Ovary (tissue), 9 donors: ENCODE measurements around the gene ATAD3B. TPM values are rescaled to one million over a fixed set of nuclear protein-coding genes. Genes with fewer than 3 reads are reported as not detected.

Experiments
- DNase-seq, 5 donors: peaks; one replicate each; pipeline ENCODE4 v3.0.0-alpha.2; 2019 to 2020
- H3K27ac ChIP-seq, 2 donors: fragments of 200-600 bp; one replicate each; pipeline versions ENCODE4 v1.5.1 to v1.8.0; 2019 to 2022
- H3K27me3 ChIP-seq: fragments of 200-600 bp; one replicate; pipeline ENCODE4 v1.8.0; 2022
- H3K36me3 ChIP-seq: fragments of 200-600 bp; sonication (generic); one replicate; pipeline ENCODE4 v1.5.1; 2019
- H3K4me1 ChIP-seq: one replicate; pipeline ENCODE4 v1.8.1; 2013; ENCODE audit warnings: mild to moderate bottlenecking, moderate library complexity; ENCODE audit not compliant: insufficient read depth
- H3K4me3 ChIP-seq: fragments of 200-600 bp; sonication (generic); one replicate; pipeline ENCODE4 v1.5.1; 2017
- H3K9me3 ChIP-seq, 2 donors: fragments of 200-600 bp in 1 of 2; sonication (generic) in 1 of 2; one replicate each; pipeline versions ENCODE4 v1.5.1 to v1.8.1; 2013 to 2019; ENCODE audit warnings: mild to moderate bottlenecking in 1 of 2, moderate library complexity in 1 of 2
- CTCF ChIP-seq, 3 donors: fragments of 450-650 bp in 2 of 3; fragments of 200-600 bp in 1 of 3; IDR thresholded peaks; one replicate each; pipeline versions ENCODE4 v1.5.1 to v1.8.0; 2016 to 2022; ENCODE audit warnings: antibody characterized with exemption in 3 of 3, mild to moderate bottlenecking in 1 of 3
- EP300 ChIP-seq: sonication (generic); formaldehyde crosslinking; IDR thresholded peaks from one replicate; pipeline ENCODE4 v1.6.1; 2017; ENCODE audit warnings: antibody characterized with exemption
- POLR2A ChIP-seq: fragments of 450-650 bp; IDR thresholded peaks from one replicate; pipeline ENCODE4 v1.6.1; 2017; ENCODE audit warnings: antibody characterized with exemption, mild to moderate bottlenecking, moderate library complexity
- WGBS, 3 donors: extraction: QIAGEN DNeasy Blood & Tissue Kit in 1 of 3; methylation state at CpG; one replicate each; pipeline versions ENCODE4 v1.1.5 to v1.1.7; 2013 to 2017; 5-methylcytosine and 5-hydroxymethylcytosine counted together
- intact Hi-C, 4 donors: fragments of 100-400 bp; cut with DNase I; formaldehyde crosslinking; loops; one replicate each; pipeline versions ENCODE4 v1.11.0 to v1.15.1; 2022 to 2023
- polyA plus RNA-seq, 2 donors: library from polyadenylated mRNA; stranded (reverse); fragments of 200-250 nt in 1 of 2; fragments of 350-450 nt in 1 of 2; fragmentation: Illumina TruSeq in 1 of 2; extraction: RNeasy Lipid Tissue Mini Kit (QIAGEN cat#74804) in 1 of 2; gene quantifications; one replicate each; pipeline ENCODE4 v1.2.3, GENCODE V29; 2013 to 2014
- total RNA-seq, 7 donors: library from RNA; depleted of rRNA in 2 of 7; stranded (reverse); fragments of >200 nt in 2 of 7; fragmentation: NEBNext Ultra II Directional in 3 of 7; extraction: Animal tissue kit (Norgen Biotek cat#: 25700) in 3 of 7; gene quantifications; one replicate each; pipeline versions ENCODE4 v1.1.0 to v1.2.4, GENCODE V29; 2016 to 2023
- donor health status: DM: no; HTN: no; CAD: no; lungs with moderate emphysema.
- donor health status: DM: no; HTN: no; CAD: no.
- donor health status: Bipolar disorder and iron deficiency.
- donor health status: DM: yes; HTN: yes; CAD: no.
- donor health status: DM: no; HTN: no; CAD: no.
- donor health status: DM: yes; HTN: yes; CAD: no.

Gene ATAD3B
- total and polyA plus RNA-seq, 9 donors, result 1.0 to 26.5 (median 19.1) TPM

- H3K4me1 ChIP-seq, result peaks cover 34% of the 10 kb centered on the region
- no peaks in the 10 kb centered on the region for H3K9me3 ChIP-seq
- no peaks in the 10 kb centered on the region for H3K27me3 ChIP-seq
- intact Hi-C loops, result no loop called here
- no peak for DNase-seq
- TF ChIP-seq EP300 (no peak), POLR2A (no peak), CTCF (IDR thresholded peaks at IDR 0.05) (no peak)
- H3K36me3 ChIP-seq, result no peaks in the 10 kb centered on the region
- no peak overlapping the region for H3K27ac ChIP-seq
- no peak overlapping the region for H3K4me3 ChIP-seq
- WGBS, 3 donors, result 77 to 93% (median 87%) methylated on average over 6 to 11 of the region's 11 CpGs
These were observed 33.6 kb upstream of the ATAD3B start for GRCh38 chr1:1437904-1438376.

DNA sequence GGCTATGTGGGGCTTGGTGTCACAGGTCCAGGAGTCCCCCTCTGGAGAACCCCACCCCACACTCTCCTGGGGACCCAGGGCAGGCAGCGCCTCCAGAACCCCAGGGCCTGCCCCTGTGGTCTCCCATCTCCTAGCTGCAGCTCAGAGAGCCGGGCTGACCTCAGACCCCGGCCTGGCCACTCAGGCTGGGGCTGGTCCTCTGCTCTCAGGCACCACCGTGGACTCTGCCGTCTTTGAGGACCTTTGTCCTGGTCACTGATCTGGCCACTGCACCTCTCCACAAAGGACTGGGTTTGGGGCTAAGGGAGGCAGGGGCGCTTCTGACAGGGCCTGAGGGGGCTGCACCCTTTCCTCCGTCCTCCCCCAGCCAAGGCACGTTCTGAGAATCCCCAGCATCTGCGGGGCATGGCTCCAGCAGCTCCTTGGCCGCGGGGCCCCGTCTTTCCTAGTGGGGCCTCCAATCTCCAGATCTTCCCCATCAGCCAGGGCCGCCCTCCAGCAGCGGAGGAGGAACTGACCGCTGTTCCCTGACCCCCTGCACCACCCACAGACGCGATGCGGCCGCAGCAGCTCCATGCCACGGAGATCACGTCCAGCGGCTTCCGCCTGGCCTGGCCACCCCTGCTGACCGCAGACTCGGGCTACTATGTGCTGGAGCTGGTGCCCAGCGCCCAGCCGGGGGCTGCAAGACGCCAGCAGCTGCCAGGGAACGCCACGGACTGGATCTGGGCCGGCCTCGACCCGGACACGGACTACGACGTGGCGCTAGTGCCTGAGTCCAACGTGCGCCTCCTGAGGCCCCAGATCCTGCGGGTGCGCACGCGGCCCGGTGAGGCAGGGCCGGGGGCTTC, 32.8 kb upstream of the ATAD3B start:
- H3K36me3 ChIP-seq, result no peaks in the 10 kb centered on the region
- TF ChIP-seq POLR2A (no peak), CTCF (IDR thresholded peaks at IDR 0.05) (no peak), EP300 (no peak)
- no peak overlapping the region for H3K27ac ChIP-seq
- no peaks in the 10 kb centered on the region for H3K27me3 ChIP-seq
- no peaks in the 10 kb centered on the region for H3K9me3 ChIP-seq
- intact Hi-C loops, result no loop called here
- WGBS, 3 donors, result 87 to 92% (median 89%) methylated on average over 31 to 45 of the region's 45 CpGs
- H3K4me1 ChIP-seq, result peaks cover 28% of the 10 kb centered on the region
- no peak overlapping the region for H3K4me3 ChIP-seq
- peak in 1 of 5 donors; percentile 43 for DNase-seq

GRCh38 chr1:1439546-1440261, 31.9 kb upstream of the ATAD3B start:
- no peak for DNase-seq
- 86 to 91% (median 87%) methylated on average over 45 to 82 of the region's 82 CpGs for WGBS, 3 donors
- Histone ChIP-seq H3K9me3 (no peaks in the 10 kb centered on the region), H3K27me3 (no peaks in the 10 kb centered on the region), H3K4me3 (no peak overlapping the region), H3K36me3 (no peaks in the 10 kb centered on the region), H3K4me1 (peaks cover 18% of the 10 kb centered on the region), H3K27ac (no peak overlapping the region)
- intact Hi-C loops, result no loop called here
- TF ChIP-seq EP300 (no peak), CTCF (IDR thresholded peaks at IDR 0.05) (no peak), POLR2A (no peak)

- peak in 2 of 5 donors; percentile 52 for DNase-seq
- 64 to 72% (median 64%) methylated on average over 26 of the region's 26 CpGs for WGBS, 3 donors
- no peak overlapping the region for H3K27ac ChIP-seq
- intact Hi-C loops, result no loop called here
- no peak for TF ChIP-seq EP300
- TF ChIP-seq POLR2A, result no peak
- no peak for TF ChIP-seq CTCF (IDR thresholded peaks at IDR 0.05)
- peaks cover 13% of the 10 kb centered on the region for H3K4me1 ChIP-seq
- H3K36me3 ChIP-seq, result no peaks in the 10 kb centered on the region
- H3K9me3 ChIP-seq, result no peaks in the 10 kb centered on the region
- H3K27me3 ChIP-seq, result no peaks in the 10 kb centered on the region
- H3K4me3 ChIP-seq, result no peak overlapping the region
These were observed 31.1 kb upstream of the ATAD3B start for GRCh38 chr1:1440262-1441001.
